Jurkat, Clone E6-1 (cell line): ENCODE results near the gene FNDC10.

Experiments used
- DNase-seq: peaks from one replicate; pipeline ENCODE4 v3.0.0-alpha.2; 2011; ENCODE audit warnings: low read depth, low spot score
- H3K4me3 ChIP-seq: 2 replicates; pipeline ENCODE4 v1.5.1; 2011; ENCODE audit warnings: mild to moderate bottlenecking, low read length, control low read depth, moderate library complexity

The FNDC10 gene

DNA sequence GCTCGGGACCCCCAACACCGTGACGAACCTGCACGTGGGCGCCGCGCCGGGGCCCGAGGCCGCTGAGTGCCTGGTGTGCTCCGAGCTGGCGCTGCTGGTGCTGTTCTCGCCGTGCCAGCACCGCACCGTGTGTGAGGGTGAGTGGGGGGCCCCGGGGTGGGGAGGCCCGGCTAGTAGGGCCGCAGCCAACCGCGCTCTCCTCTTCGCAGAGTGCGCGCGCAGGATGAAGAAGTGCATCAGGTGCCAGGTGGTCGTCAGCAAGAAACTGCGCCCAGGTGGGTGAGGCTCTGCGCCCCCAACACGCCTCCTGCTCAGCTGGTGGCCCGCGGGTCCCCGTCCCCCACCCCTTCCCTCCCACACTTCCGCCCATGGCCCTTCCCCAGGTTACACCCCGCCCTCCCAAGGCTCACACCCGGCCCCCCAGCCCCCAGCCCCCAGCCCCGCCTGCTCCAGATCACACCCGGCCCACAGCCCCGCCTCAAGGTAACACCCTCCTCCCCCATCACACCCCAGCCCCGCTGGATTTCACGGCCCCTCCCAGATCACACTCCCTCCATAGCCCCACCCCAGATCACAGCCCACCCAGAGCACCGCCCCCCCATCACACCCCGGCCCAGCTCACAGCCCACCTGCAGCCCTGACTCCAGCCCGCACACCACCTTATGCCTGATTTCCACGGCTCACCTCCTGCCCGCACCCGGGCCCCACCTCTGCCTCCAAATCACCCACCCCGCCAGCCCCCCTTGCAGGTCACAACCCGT, 29.7 kb upstream of the FNDC10 start:
- peak overlapping the region; percentile 58 for H3K4me3 ChIP-seq
- DNase-seq, result peak; percentile 83

- DNase-seq, result peak; percentile 62
- H3K4me3 ChIP-seq, result peak overlapping the region; percentile 58
Measured at GRCh38 chr1:1628754-1629429, 29.0 kb upstream of the FNDC10 start.

DNA sequence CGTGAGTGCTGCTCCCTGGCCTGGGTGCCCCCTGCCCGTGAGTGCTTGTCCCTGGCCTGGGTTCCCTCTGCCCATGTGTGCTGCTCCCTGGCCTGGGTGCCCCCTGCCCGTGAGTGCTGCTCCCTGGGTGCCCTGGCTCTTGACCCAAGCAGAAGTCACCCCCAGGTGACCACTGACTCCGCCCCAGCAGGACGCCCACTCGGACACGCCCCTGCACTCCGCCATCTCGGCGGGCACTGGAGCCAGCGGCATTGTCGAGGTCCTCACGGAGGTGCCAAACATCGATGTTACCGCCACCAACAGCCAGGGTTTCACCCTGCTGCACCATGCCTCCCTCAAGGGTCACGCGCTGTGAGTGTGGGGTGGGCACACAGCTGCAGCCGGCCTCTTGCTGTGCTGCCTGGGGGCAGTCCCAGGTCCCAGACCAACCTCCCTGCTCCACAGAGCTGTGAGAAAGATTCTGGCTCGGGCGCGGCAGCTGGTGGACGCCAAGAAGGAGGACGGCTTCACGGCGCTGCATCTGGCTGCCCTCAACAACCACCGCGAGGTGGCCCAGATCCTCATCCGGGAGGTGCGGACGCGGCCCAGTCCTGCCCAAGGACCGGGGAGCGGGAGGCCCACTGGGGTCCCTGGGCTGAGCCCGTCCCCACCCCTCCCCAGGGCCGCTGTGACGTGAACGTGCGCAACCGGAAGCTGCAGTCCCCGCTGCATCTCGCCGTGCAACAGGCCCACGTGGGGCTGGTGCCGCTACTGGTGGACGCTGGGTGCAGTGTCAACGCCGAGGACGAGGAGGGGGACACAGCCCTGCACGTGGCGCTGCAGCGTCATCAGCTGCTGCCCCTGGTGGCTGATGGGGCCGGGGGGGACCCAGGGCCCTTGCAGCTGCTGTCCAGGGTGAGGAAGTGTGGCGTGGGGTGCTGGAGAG, 28.2 kb upstream of the FNDC10 start:
- DNase-seq, result no peak
- peak overlapping the region; percentile 58 for H3K4me3 ChIP-seq

GRCh38 chr1:1627261-1627828, 27.4 kb upstream of the FNDC10 start:
- DNase-seq, result no peak
- H3K4me3 ChIP-seq, result no peak overlapping the region

DNA sequence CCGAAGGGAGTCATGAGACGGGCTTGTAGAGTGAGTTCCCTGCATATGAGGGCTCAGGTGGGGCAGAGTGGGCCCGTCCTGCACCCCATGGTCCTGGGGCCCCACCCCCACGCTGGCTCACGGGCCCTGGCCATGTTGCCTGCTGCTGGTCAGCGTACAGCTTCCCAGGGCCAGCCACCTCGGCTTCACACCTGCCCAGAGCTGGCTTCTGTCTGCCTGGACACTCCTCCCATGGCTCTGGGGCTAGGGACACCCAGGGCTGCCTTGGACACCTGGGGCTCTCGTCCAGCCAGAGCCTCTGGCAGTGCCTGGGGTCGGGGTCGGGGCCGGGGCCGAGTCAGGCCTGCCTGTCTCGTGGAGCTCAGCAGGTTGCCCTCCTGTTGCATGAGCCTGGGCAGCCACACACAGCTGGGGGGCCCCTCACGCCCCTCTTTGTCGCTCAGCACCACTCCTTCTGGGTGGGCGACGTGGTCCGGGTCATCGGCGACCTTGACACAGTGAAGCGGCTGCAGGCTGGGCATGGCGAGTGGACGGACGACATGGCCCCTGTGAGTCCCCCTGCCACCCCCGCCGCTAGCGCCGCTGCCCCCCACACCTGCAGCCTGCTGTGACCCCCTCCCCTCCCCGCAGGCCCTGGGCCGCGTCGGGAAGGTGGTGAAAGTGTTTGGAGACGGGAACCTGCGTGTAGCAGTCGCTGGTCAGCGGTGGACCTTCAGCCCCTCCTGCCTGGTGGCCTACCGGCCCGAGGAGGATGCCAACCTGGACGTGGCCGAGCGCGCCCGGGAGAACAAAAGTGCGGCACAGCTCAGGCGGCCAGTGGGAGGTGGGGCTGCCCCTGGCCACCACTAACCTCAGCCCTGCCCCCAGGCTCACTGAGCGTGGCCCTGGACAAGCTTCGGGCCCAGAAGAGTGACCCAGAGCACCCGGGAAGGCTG, 26.5 kb upstream of the FNDC10 start:
- no peak for DNase-seq
- H3K4me3 ChIP-seq, result no peak overlapping the region

DNA sequence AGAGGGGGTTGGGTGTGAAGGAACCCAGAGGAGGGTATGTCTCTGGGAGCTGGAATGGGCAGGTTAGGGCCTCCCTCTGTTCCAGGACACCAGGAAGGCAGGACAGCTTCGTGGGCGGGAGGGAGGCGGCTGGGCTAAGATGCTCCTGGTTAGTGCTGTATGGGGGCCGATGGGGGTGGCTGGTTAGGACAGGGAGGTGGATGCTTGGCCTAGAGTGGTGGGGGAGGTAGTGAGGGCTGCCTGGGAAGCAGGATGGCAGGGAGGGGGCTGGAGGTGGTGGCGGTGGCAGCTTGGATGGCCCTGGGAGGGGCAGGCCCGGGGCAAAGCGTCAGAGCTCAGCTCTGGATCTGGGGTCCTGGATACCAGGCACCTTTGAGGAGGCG, 25.9 kb upstream of the FNDC10 start:
- DNase-seq, result no peak
- H3K4me3 ChIP-seq, result no peak overlapping the region

DNA sequence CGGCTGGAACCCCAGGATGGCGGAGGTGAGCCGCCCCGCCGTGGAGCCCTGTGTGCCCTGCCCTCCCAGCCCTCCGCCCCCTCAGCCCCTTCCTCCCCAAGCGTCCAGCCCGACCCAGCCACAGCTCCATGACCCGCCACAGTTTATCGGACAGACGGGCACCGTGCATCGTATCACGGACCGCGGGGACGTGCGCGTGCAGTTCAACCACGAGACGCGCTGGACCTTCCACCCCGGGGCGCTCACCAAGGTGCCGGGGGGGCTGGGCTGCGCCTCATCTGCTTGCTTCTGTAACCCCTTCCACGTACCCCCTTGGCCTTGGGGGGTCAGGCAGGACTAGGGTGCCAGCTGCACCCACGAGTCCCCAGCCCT, 25.5 kb upstream of the FNDC10 start:
- no peak for DNase-seq
- no peak overlapping the region for H3K4me3 ChIP-seq

- H3K4me3 ChIP-seq, result no peak overlapping the region
- DNase-seq, result no peak
Measured at GRCh38 chr1:1624443-1625403, 24.8 kb upstream of the FNDC10 start.

DNA sequence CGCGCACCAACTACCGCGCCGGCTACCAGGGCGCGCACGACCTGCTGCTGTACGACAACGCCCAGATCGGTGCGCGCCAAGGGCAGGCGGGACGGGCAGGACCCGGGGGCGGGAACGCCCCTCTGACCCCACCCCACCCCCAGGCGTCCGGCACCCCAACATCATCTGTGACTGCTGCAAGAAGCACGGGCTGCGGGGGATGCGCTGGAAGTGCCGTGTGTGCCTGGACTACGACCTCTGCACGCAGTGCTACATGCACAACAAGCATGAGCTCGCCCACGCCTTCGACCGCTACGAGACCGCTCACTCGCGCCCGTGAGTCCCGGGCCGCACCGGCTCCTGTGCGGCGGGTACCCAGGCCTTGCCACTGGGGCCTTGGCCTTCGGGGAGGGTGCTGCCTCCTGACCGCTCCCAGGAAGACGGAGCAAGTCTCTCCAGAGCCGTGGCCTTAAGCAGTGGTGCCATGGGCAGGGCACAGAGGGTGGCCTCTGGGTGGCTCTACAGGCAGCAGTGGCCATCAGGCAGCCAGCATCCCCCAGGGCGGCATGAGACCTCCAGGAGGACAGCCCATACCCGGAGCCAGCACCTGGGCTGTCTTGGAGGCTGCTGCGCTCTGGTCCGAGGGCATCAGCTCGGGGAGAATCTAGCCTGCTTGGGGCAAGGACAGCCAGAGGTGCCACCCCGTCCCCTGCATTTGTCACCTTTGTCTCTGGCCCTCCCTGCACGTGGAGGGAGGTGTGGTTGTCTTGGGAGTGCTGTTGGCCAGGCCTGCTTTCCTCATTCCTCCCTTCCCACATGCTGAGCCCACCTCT, 23.9 kb upstream of the FNDC10 start:
- H3K4me3 ChIP-seq, result no peak overlapping the region
- no peak for DNase-seq

DNA sequence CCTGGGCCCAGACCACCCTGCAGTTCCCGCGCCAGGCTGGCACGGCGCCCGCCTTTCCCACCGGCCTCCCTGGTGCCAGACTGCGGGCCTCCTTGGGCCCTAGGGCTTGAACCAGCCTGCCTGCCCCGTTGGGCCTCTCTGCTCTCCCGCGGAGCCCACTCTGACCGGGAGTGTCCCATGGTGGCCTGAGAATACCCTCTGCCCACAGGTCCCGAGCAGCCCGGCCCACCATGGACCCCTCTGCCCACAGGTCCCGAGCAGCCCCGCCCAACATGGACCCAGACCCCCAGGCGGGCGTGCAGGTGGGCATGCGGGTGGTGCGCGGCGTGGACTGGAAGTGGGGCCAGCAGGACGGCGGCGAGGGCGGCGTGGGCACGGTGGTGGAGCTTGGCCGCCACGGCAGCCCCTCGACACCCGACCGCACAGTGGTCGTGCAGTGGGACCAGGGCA, 23.3 kb upstream of the FNDC10 start:
- DNase-seq, result no peak
- no peak overlapping the region for H3K4me3 ChIP-seq

DNA sequence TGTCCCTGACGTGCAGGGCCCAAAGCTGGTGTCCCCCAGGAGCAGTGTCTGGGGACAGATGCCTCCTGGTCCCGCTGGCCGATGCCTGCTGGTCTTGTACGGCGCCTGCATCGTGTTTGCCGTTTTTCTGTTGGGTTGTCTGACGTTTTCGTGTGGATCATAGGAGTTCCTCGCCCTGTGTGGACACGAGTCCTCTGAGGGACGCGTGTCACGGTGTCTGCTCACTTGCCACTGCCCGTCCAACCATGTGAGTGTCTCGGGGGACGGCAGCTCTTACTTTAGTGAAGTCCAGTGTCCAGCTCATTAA, 22.8 kb upstream of the FNDC10 start:
- no peak for DNase-seq
- H3K4me3 ChIP-seq, result no peak overlapping the region

DNA sequence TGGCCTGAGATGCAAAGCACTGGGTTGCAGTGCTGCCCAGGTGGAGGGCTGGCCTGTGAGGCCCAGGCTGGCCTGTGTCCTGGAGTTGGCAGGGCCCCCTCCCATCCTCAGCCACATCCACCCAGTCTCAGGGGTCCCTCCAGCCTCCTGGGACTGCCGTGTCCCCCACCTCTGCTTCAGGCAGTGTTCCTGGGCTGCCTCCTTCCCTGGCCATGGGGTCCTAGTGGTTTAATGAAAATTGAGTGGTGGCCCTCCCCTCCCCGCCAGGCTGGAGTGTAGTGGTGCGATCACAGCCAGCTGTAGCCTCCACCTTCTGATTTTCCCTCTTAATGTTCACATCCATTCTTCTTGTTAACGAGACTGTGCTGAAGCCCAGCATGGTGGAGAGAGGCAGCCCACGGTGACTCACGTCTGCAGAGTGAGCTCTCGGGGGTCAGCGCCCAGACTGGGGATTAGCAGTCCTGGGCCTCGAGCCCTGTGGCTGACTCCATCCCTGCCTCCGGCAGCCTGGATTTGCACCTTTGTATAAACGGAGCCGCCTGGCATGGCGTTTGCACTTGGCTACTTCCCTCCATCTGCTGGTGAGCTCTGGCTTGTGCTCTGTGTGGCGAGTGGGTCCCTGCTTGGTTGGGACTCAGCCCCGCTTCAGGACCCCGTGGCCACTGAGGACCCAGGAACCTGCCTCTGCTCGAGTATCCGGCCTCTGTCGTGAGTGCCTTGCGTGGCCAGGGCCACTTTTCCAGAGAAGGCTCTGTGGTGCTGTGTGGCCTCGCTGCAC, 22.3 kb upstream of the FNDC10 start:
- no peak overlapping the region for H3K4me3 ChIP-seq
- no peak for DNase-seq

DNA sequence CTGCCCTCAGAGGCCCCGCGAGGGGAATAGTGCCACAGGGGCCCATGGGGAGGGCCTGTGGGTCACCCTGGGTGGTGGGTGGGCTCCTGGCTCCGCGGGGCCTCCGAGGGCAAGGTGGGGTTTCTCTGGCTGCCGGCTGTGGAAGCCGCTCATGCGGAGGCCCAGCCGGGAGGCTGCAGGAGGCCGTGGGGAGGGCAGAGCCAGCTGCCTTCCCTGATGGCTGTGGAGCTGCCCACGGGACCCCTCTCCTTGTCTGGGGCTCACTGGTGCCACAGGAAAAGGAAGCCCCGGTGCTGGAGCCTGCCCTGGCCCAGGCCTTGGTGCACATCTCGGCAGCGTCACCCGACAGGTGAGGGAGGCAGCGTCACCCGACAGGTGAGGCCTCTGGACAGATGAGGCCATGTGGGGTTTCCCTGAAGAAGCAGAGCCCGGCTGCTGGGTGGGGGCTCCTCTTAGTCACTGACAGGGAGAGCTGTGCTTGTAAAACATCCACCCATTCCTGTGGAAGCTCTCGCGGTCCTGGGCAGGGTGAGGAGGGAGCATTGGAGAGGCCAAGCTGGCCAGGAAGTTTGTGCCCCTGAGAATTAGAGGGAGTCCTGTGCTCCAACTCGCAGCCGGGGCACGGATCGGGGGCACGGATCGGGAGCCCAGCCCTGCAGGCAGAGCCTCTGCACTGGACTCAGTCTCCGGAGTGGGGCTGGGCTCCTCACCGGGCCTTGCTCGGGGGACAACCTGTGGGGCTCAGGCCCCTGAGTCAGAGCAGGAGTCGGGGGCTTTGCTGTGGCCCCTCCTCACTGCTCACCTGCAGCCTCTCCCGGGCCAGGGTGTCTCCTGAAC, 21.5 kb upstream of the FNDC10 start:
- no peak overlapping the region for H3K4me3 ChIP-seq
- no peak for DNase-seq

- H3K4me3 ChIP-seq, result no peak overlapping the region
- no peak for DNase-seq
Measured at GRCh38 chr1:1620433-1621139, 20.7 kb upstream of the FNDC10 start.

- no peak overlapping the region for H3K4me3 ChIP-seq
- no peak for DNase-seq
Measured at GRCh38 chr1:1619917-1620361, 20.0 kb upstream of the FNDC10 start.
